MCF 10A (cell line): ENCODE results near the gene TLL2. TPM values are rescaled to one million over a fixed set of nuclear protein-coding genes. Genes with fewer than 3 reads are reported as not detected.

ENCODE experiments used
- BruUV-seq: library from RNA; stranded (reverse); fragments of 400-500 nt; replicated peaks from 2 replicates; lab custom pipeline; 2021; lab: Mats Ljungman, UMichigan
- CTCF ChIA-PET: fragments of 300-600 bp; sonication (Branson Sonifier 250); formaldehyde crosslinking; extraction: SDS; loops from one replicate; lab custom pipeline; 2021; ENCODE audit warnings: antibody characterized with exemption, inconsistent platforms; lab: Yijun Ruan, JAX
- POLR2A ChIA-PET: fragments of 300-600, 350-650 bp; sonication (Branson Sonifier 250); formaldehyde crosslinking; extraction: SDS; loops from one replicate; lab custom pipeline; 2020; ENCODE audit warnings: antibody characterized with exemption, inconsistent platforms; lab: Yijun Ruan, JAX
- DNase-seq: peaks from one replicate; pipeline ENCODE4 v3.0.0-alpha.2; 2018; ENCODE audit not compliant: unreplicated experiment
- H3K27ac Mint-ChIP-seq: one replicate; pipeline ENCODE4 v1.8.0; 2022; ENCODE audit warnings: mild to moderate bottlenecking, low read depth, mixed read lengths; ENCODE audit not compliant: unreplicated experiment
- H3K27me3 Mint-ChIP-seq: one replicate; pipeline ENCODE4 v1.8.0; 2022; ENCODE audit warnings: mixed read lengths; ENCODE audit not compliant: insufficient read depth, unreplicated experiment
- H3K36me3 Mint-ChIP-seq: one replicate; pipeline ENCODE4 v1.8.0; 2022; ENCODE audit warnings: mild to moderate bottlenecking, moderate library complexity, mixed read lengths; ENCODE audit not compliant: insufficient read depth, unreplicated experiment
- H3K4me1 Mint-ChIP-seq: one replicate; pipeline ENCODE4 v1.8.0; 2022; ENCODE audit warnings: mixed read lengths; ENCODE audit not compliant: insufficient read depth, unreplicated experiment
- H3K4me3 Mint-ChIP-seq: one replicate; pipeline ENCODE4 v1.8.0; 2022; ENCODE audit warnings: mild to moderate bottlenecking, moderate library complexity, mixed read lengths; ENCODE audit not compliant: unreplicated experiment
- H3K9me3 Mint-ChIP-seq: one replicate; pipeline ENCODE4 v1.8.0; 2022; ENCODE audit warnings: mixed read lengths; ENCODE audit not compliant: unreplicated experiment
- CTCF ChIP-seq: fragments of 200-600 bp; IDR thresholded peaks from one replicate; pipeline ENCODE4 v1.8.0; 2022; ENCODE audit warnings: antibody characterized with exemption, mild to moderate bottlenecking; ENCODE audit not compliant: unreplicated experiment
- intact Hi-C: fragments of 100-400 bp; cut with micrococcal nuclease; formaldehyde crosslinking; loops from 2 replicates; pipeline ENCODE4 v1.14.1; 2022
- total RNA-seq: library from RNA; stranded (reverse); gene quantifications from 2 replicates; pipeline ENCODE4 v1.2.3, GENCODE V29; 2022

Gene TLL2
- total RNA-seq, 1 experiment from 2014 or later = not detected

DNA sequence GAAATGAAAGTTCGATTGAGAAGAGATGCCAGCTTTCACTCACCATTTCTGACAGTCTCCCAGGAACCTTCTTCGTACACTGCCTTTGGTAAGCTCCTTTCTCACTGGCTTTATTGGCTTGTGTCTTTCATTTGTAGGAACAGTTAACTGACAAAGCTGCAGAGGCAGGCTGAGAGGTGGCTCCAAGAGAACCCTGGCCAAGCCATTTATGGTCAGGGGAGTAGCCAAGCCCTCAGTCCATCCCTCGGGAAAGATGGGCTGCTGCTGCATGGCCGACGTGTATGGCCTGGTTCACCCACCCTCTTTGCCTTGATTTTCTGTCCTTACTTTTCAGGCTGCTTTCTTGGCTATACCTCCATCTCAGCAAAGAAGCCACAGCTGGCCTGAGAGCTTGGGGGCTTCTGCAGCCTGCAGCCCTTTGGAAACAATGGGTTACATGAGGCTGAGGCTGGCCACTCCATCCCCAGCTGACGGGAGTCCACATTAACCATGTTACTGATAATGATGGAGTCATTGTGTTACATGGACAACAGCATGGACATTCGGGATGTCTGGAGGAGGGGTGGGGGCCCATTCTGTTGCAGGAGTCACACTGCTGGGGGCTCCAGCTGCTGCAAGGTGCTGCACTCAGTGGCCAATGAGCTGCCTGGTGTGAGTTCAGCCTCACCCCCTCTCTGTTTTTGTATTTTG lies 154.7 kb downstream of the TLL2 start, which contains the start of gene OPALIN:
Gene OPALIN (minus strand): TSS at position 152 of the 690 bp plus-strand sequence. CDS start 106 bp downstream, at position 46.
- CTCF ChIA-PET = interaction anchor here (0.6 to 1.9 kb wide), 7 partner anchors 8 to 179 kb away, joined by 3 to 8 read pairs (median 3); no protein-coding TSS in a partner anchor
- Mint-ChIP-seq H3K27me3 (peaks cover 31% of the 10 kb centered on the region), H3K27ac (no peak within 1 kb of the TSS), H3K36me3 (no peaks in the 10 kb centered on the region), H3K9me3 (no peaks in the 10 kb centered on the region), H3K4me1 (no peaks in the 10 kb centered on the region), H3K4me3 (no peak within 1 kb of the TSS)
- intact Hi-C loops = no loop called here
- TF ChIP-seq CTCF = no peak
- no TSS peak for BruUV-seq
- no peak for DNase-seq
- POLR2A ChIA-PET = interaction anchor here (0.7 kb wide), 1 partner anchor 135 kb away, joined by 3 read pairs; no protein-coding TSS in a partner anchor

DNA sequence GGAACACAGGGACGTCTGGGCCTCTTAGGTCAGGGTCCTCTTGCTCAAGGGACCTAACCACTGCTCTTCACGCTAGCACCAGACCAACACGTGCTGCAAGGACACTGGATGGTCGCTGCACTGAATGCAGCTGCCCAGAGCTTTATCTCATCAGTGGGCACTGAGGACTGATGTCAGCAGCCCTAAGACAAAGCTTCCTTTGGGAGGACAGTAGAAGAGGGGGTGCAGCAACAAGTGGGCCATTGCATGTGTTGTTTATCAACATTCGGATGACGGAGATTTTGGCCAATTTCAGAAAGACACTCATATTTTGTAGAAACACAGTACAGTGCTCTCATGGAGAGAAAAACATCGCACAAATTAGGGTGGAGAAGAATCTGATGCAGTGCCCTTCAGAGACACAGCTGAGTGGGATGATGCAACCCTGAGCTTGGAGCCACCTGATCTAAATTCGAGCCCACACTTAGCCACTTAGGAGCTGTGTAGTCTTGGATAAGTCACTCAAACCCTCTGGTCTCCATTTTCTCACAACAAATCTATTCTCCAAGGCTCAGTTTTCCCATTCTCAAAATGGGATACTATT lies 156.6 kb downstream of the TLL2 start:
- ChIA-PET POLR2A (no interaction called here), CTCF (interaction anchor here (0.6 to 1.4 kb wide), 7 partner anchors 8 to 762 kb away, joined by 3 to 4 read pairs (median 3); no protein-coding TSS in a partner anchor)
- Mint-ChIP-seq H3K27me3 (peaks cover 50% of the 10 kb centered on the region), H3K36me3 (no peaks in the 10 kb centered on the region), H3K9me3 (no peaks in the 10 kb centered on the region), H3K4me1 (no peaks in the 10 kb centered on the region), H3K4me3 (no peak overlapping the region), H3K27ac (no peak overlapping the region)
- intact Hi-C loops = no loop called here
- TF ChIP-seq CTCF = no peak
- DNase-seq = no peak
- no TSS peak for BruUV-seq

- Mint-ChIP-seq H3K27ac (no peak overlapping the region), H3K4me3 (no peak overlapping the region), H3K4me1 (no peaks in the 10 kb centered on the region), H3K9me3 (no peaks in the 10 kb centered on the region), H3K27me3 (peaks cover 50% of the 10 kb centered on the region), H3K36me3 (no peaks in the 10 kb centered on the region)
- no peak for TF ChIP-seq CTCF
- BruUV-seq = no TSS peak
- no peak for DNase-seq
- ChIA-PET CTCF (interaction anchor here (0.6 to 1.2 kb wide), 4 partner anchors 14 to 713 kb away, joined by 3 to 4 read pairs (median 4); no protein-coding TSS in a partner anchor), POLR2A (interaction anchor here (0.7 kb wide), 1 partner anchor 156 kb away, joined by 3 read pairs; no protein-coding TSS in a partner anchor)
- intact Hi-C loops = no loop called here
Measured at GRCh38 chr10:96352582-96352981, 161.1 kb downstream of the TLL2 start.

- peaks cover 46% of the 10 kb centered on the region for H3K27me3 Mint-ChIP-seq
- no peaks in the 10 kb centered on the region for H3K4me1 Mint-ChIP-seq
- H3K27ac Mint-ChIP-seq = no peak overlapping the region
- TF ChIP-seq CTCF = no peak
- H3K9me3 Mint-ChIP-seq = no peaks in the 10 kb centered on the region
- CTCF ChIA-PET = interaction anchor here (0.9 to 1.0 kb wide), 2 partner anchors 14 to 17 kb away, joined by 4 read pairs; no protein-coding TSS in a partner anchor
- BruUV-seq = no TSS peak
- POLR2A ChIA-PET = interaction anchor here (0.7 kb wide), 1 partner anchor 155 kb away, joined by 3 read pairs; no protein-coding TSS in a partner anchor
- intact Hi-C loops = no loop called here
- H3K36me3 Mint-ChIP-seq = no peaks in the 10 kb centered on the region
- no peak overlapping the region for H3K4me3 Mint-ChIP-seq
- no peak for DNase-seq
Measured at GRCh38 chr10:96352027-96352426, 161.7 kb downstream of the TLL2 start.
